Activated naive CD8-positive, alpha-beta T cell treated with anti-CD3 and anti-CD28 coated beads, Interleukin-2, amount 50 U/mL, for 24 hours (primary cell): ENCODE data around the gene MYPOP.

Source experiments
- ATAC-seq: fragments of 150-1000 bp; cut with Tn5 transposase; one replicate; pipeline ENCODE4 v1.10.0; 2021
- DNase-seq: peaks from one replicate; pipeline ENCODE4 v3.0.0; 2021
- H3K27ac Mint-ChIP-seq: one replicate; pipeline ENCODE4 v1.8.0; 2021; ENCODE audit warnings: mild to moderate bottlenecking, mixed read lengths
- H3K27me3 Mint-ChIP-seq: one replicate; pipeline ENCODE4 v1.8.0; 2021; ENCODE audit warnings: mixed read lengths
- H3K36me3 Mint-ChIP-seq: one replicate; pipeline ENCODE4 v1.8.0; 2021; ENCODE audit warnings: low read depth, mixed read lengths
- H3K4me1 Mint-ChIP-seq: one replicate; pipeline ENCODE4 v1.8.0; 2021; ENCODE audit warnings: mixed read lengths
- H3K4me3 Mint-ChIP-seq: one replicate; pipeline ENCODE4 v1.8.0; 2021; ENCODE audit warnings: mild to moderate bottlenecking, moderate library complexity, mixed read lengths
- H3K9me3 Mint-ChIP-seq: one replicate; pipeline ENCODE4 v1.8.0; 2021; ENCODE audit warnings: mixed read lengths

The MYPOP gene

GRCh38 chr19:45847663-45848062, 54.8 kb downstream of the MYPOP start:
- Mint-ChIP-seq H3K27me3 (no peaks in the 10 kb centered on the region), H3K27ac (no peak overlapping the region), H3K4me1 (no peaks in the 10 kb centered on the region), H3K36me3 (peaks cover 58% of the 10 kb centered on the region), H3K4me3 (no peak overlapping the region), H3K9me3 (no peaks in the 10 kb centered on the region)
- ATAC-seq (no peak), DNase-seq (no peak)

GRCh38 chr19:45842198-45842597, 60.2 kb downstream of the MYPOP start:
- Mint-ChIP-seq H3K9me3 (no peaks in the 10 kb centered on the region), H3K4me1 (no peaks in the 10 kb centered on the region), H3K27me3 (no peaks in the 10 kb centered on the region), H3K36me3 (peaks cover 69% of the 10 kb centered on the region), H3K27ac (no peak overlapping the region), H3K4me3 (no peak overlapping the region)
- DNase-seq = no peak
- ATAC-seq = no peak
